ENCODE measurements around the gene LAMA2. TPM values are rescaled to one million over a fixed set of nuclear protein-coding genes. Genes with fewer than 3 reads are reported as not detected.

The LAMA2 gene
- total RNA-seq, 1 experiment from 2014 or later, result 0.28 TPM

GRCh38 chr6:129543981-129544380 lies 661.0 kb downstream of the LAMA2 start:
- intact Hi-C loops (cut with micrococcal nuclease; ENCODE audit: unreplicated experiment) (no loop called here), in situ Hi-C loops (cut with HindIII; ENCODE audit: low pct_unique_long_range_greater_than_20kb, low sequenced_read_pairs) (no loop called here)
- no TSS peak for BruUV-seq (replicated peaks)
- H3K4me3 ChIP-seq (ENCODE audit: low read depth in 2 of 2, low read length in 2 of 2), result no peak overlapping the region
- H3K27ac ChIP-seq (ENCODE audit: low read length), result no peak overlapping the region
- ATAC-seq (no peak), DNase-seq (ENCODE audit: low read depth, low spot score) (no peak)
- no peaks in the 10 kb centered on the region for H3K4me1 ChIP-seq (ENCODE audit: control insufficient read depth, insufficient read depth, low read length)
- no peaks in the 10 kb centered on the region for H3K9me3 ChIP-seq (ENCODE audit: control insufficient read depth, insufficient read depth, low read depth, low read length)
- CTCF ChIA-PET, result no interaction called here
- POLR2A ChIA-PET, result no interaction called here
- no peaks in the 10 kb centered on the region for H3K27me3 ChIP-seq (ENCODE audit: control insufficient read depth, insufficient read depth, low read length)
- TF ChIP-seq REST (IDR thresholded peaks at IDR 0.05; ENCODE audit: insufficient read depth in 1 of 2, low read depth in 2 of 2, low read length in 1 of 2) (no peak), POLR2AphosphoS5 (IDR thresholded peaks at IDR 0.05; ENCODE audit: low read depth, low read length) (no peak), SIN3A (IDR thresholded peaks at IDR 0.05; ENCODE audit: borderline replicate concordance, insufficient read depth, low read depth, low read length) (no peak)
- no peaks in the 10 kb centered on the region for H3K36me3 ChIP-seq (ENCODE audit: control insufficient read depth, insufficient read depth, low read length)

GRCh38 chr6:129544892-129545612 lies 662.1 kb downstream of the LAMA2 start:
- H3K9me3 ChIP-seq (ENCODE audit: control insufficient read depth, insufficient read depth, low read depth, low read length), result no peaks in the 10 kb centered on the region
- no peak overlapping the region for H3K4me3 ChIP-seq (ENCODE audit: low read depth in 2 of 2, low read length in 2 of 2)
- TF ChIP-seq TCF7L2 (IDR thresholded peaks at IDR 0.05; ENCODE audit: low read depth, low read length), result no peak
- no peak for TF ChIP-seq REST (IDR thresholded peaks at IDR 0.05; ENCODE audit: insufficient read depth in 1 of 2, low read depth in 2 of 2, low read length in 1 of 2)
- TF ChIP-seq POLR2AphosphoS5 (IDR thresholded peaks at IDR 0.05; ENCODE audit: low read depth, low read length), result no peak
- TF ChIP-seq CTCF (IDR thresholded peaks at IDR 0.05), result no peak
- TF ChIP-seq SIN3A (IDR thresholded peaks at IDR 0.05; ENCODE audit: borderline replicate concordance, insufficient read depth, low read depth, low read length), result no peak
- POLR2A ChIA-PET, result no interaction called here
- no TSS peak for BruUV-seq (replicated peaks)
- no peak overlapping the region for H3K27ac ChIP-seq (ENCODE audit: low read length)
- no peaks in the 10 kb centered on the region for H3K36me3 ChIP-seq (ENCODE audit: control insufficient read depth, insufficient read depth, low read length)
- ATAC-seq (no peak), DNase-seq (ENCODE audit: low read depth, low spot score) (no peak)
- intact Hi-C loops (cut with micrococcal nuclease; ENCODE audit: unreplicated experiment) (no loop called here), in situ Hi-C loops (cut with HindIII; ENCODE audit: low pct_unique_long_range_greater_than_20kb, low sequenced_read_pairs) (no loop called here)
- CTCF ChIA-PET, result no interaction called here
- no peaks in the 10 kb centered on the region for H3K4me1 ChIP-seq (ENCODE audit: control insufficient read depth, insufficient read depth, low read length)
- no peaks in the 10 kb centered on the region for H3K27me3 ChIP-seq (ENCODE audit: control insufficient read depth, insufficient read depth, low read length)
